Small intestine (tissue), 7 donors: Measurements from ENCODE around the gene CFD. TPM values are rescaled to one million over a fixed set of nuclear protein-coding genes. Genes with fewer than 3 reads are reported as not detected.

Experiments
- DNase-seq, 2 donors: peaks; one replicate each; pipeline versions ENCODE4 v3.0.0 to v3.0.0-alpha.2; 2013
- FAIRE-seq: peaks from 2 replicates; lab custom pipeline; 2012; peaks lifted over from hg19 to GRCh38; lab: Jason Lieb, UNC
- H3K27ac ChIP-seq, 3 donors: one replicate each; pipeline ENCODE4 v1.5.1; 2013; ENCODE audit warnings: low read length in 2 of 3, mild to moderate bottlenecking in 2 of 3, control low read depth in 1 of 3, inconsistent platforms in 1 of 3, low read depth in 1 of 3, moderate library complexity in 1 of 3
- H3K27me3 ChIP-seq, 3 donors: one replicate each; pipeline ENCODE4 v1.6.1; 2013; ENCODE audit warnings: low read length in 3 of 3, inconsistent platforms in 1 of 3; ENCODE audit not compliant: control insufficient read depth in 3 of 3, insufficient read depth in 3 of 3
- H3K36me3 ChIP-seq, 3 donors: one replicate each; pipeline ENCODE4 v1.6.1; 2013; ENCODE audit warnings: low read length in 3 of 3, inconsistent platforms in 1 of 3, low read depth in 1 of 3, mild to moderate bottlenecking in 1 of 3, moderate library complexity in 1 of 3; ENCODE audit not compliant: control insufficient read depth in 3 of 3, insufficient read depth in 2 of 3
- H3K4me1 ChIP-seq, 3 donors: one replicate each; pipeline ENCODE4 v1.6.1; 2013; ENCODE audit warnings: low read length in 2 of 3, inconsistent platforms in 1 of 3, low read depth in 1 of 3, mild to moderate bottlenecking in 1 of 3, moderate library complexity in 1 of 3; ENCODE audit not compliant: control insufficient read depth in 3 of 3, insufficient read depth in 2 of 3
- H3K4me3 ChIP-seq, 3 donors: one replicate each; pipeline ENCODE4 v1.5.1; 2013; ENCODE audit warnings: low read length in 3 of 3, control low read depth in 1 of 3, inconsistent platforms in 1 of 3, low read depth in 1 of 3, mild to moderate bottlenecking in 1 of 3, moderate library complexity in 1 of 3
- H3K9me3 ChIP-seq, 2 donors: one replicate each; pipeline ENCODE4 v1.6.1; 2013; ENCODE audit warnings: low read depth in 1 of 2, low read length in 1 of 2; ENCODE audit not compliant: control insufficient read depth in 2 of 2, insufficient read depth in 1 of 2
- WGBS, 3 donors: extraction: QIAGEN DNeasy Blood & Tissue Kit; methylation state at CpG; one replicate each; pipeline ENCODE4 v1.1.7; 2013; 5-methylcytosine and 5-hydroxymethylcytosine counted together
- polyA plus RNA-seq, 4 donors: library from polyadenylated mRNA; stranded (reverse) in 3 of 4; unstranded in 1 of 4; fragments of 200-250 nt in 3 of 4; fragments of 120-200 nt in 1 of 4; gene quantifications; one replicate each; pipeline versions ENCODE4 v1.2.1 to v1.2.3, GENCODE V29; 2013
- donor health status: healthy with polysubstance abuse.
- donor health status: control.
- donor health status: control.
- donor health status: Bipolar disorder and iron deficiency.
- donor health status: healthy.

The CFD gene
- polyA plus RNA-seq, 4 donors = 3.8 to 601 (median 20.8) TPM

GRCh38 chr19:882871-883497 lies 23.5 kb downstream of the CFD start:
- FAIRE-seq = no peak
- DNase-seq = no peak
- Histone ChIP-seq H3K4me1 (no peaks in the 10 kb centered on the region), H3K36me3 (peaks cover 5 to 92% (median 11%) of the 10 kb centered on the region in 3 donors), H3K4me3 (no peak overlapping the region), H3K27ac (no peak overlapping the region), H3K27me3 (no peaks in the 10 kb centered on the region), H3K9me3 (no peaks in the 10 kb centered on the region)
- WGBS, 3 donors = 92 to 97% (median 93%) methylated on average over 16 to 30 of the region's 30 CpGs

- no peaks in the 10 kb centered on the region for H3K27me3 ChIP-seq
- H3K27ac ChIP-seq = no peak overlapping the region
- H3K36me3 ChIP-seq = peaks cover 5 to 95% (median 11%) of the 10 kb centered on the region in 3 donors
- 88 to 90% (median 88%) methylated on average over 19 to 22 of the region's 22 CpGs for WGBS, 3 donors
- DNase-seq (no peak), FAIRE-seq (no peak)
- H3K4me1 ChIP-seq = no peaks in the 10 kb centered on the region
- no peaks in the 10 kb centered on the region for H3K9me3 ChIP-seq
- H3K4me3 ChIP-seq = no peak overlapping the region
Observed at GRCh38 chr19:883661-884211, 24.3 kb downstream of the CFD start.

GRCh38 chr19:884420-885211 lies 25.2 kb downstream of the CFD start:
- no peaks in the 10 kb centered on the region for H3K4me1 ChIP-seq
- peaks cover 5 to 98% (median 15%) of the 10 kb centered on the region in 3 donors for H3K36me3 ChIP-seq
- H3K4me3 ChIP-seq = no peak overlapping the region
- FAIRE-seq (no peak), DNase-seq (no peak)
- H3K27me3 ChIP-seq = no peaks in the 10 kb centered on the region
- WGBS, 3 donors = 95 to 96% (median 95%) methylated on average over 42 to 51 of the region's 51 CpGs
- H3K9me3 ChIP-seq = no peaks in the 10 kb centered on the region
- H3K27ac ChIP-seq = no peak overlapping the region

GRCh38 chr19:885536-886224 lies 26.2 kb downstream of the CFD start:
- Histone ChIP-seq H3K9me3 (no peaks in the 10 kb centered on the region), H3K4me3 (no peak overlapping the region), H3K4me1 (no peaks in the 10 kb centered on the region), H3K27me3 (no peaks in the 10 kb centered on the region), H3K36me3 (peaks cover 5 to 98% (median 17%) of the 10 kb centered on the region in 3 donors), H3K27ac (no peak overlapping the region)
- DNase-seq = no peak
- 97 to 98% (median 97%) methylated on average over 56 to 64 of the region's 64 CpGs for WGBS, 3 donors
- no peak for FAIRE-seq

GRCh38 chr19:887072-887471 lies 27.6 kb downstream of the CFD start:
- 85 to 91% (median 89%) methylated on average over 16 of the region's 16 CpGs for WGBS, 3 donors
- peaks cover 3 to 91% (median 9%) of the 10 kb centered on the region in 3 donors for H3K36me3 ChIP-seq

GRCh38 chr19:887599-887998 lies 28.1 kb downstream of the CFD start:
- DNase-seq = no peak
- Histone ChIP-seq H3K27ac (no peak overlapping the region), H3K27me3 (no peaks in the 10 kb centered on the region), H3K9me3 (no peaks in the 10 kb centered on the region), H3K36me3 (peaks cover 3 to 86% (median 9%) of the 10 kb centered on the region in 3 donors), H3K4me1 (peaks cover 0 to 12% (median 5%) of the 10 kb centered on the region in 3 donors), H3K4me3 (no peak overlapping the region)
- WGBS, 3 donors = 95 to 97% (median 95%) methylated on average over 10 of the region's 10 CpGs
- FAIRE-seq = no peak

More at GRCh38 chr19:887072-887471, 27.6 kb downstream of the CFD start:
- Histone ChIP-seq H3K27ac (no peak overlapping the region), H3K4me3 (no peak overlapping the region), H3K9me3 (no peaks in the 10 kb centered on the region), H3K27me3 (no peaks in the 10 kb centered on the region), H3K4me1 (peaks cover 0 to 9% (median 4%) of the 10 kb centered on the region in 3 donors)
- DNase-seq (no peak), FAIRE-seq (no peak)

GRCh38 chr19:888581-889385 lies 29.3 kb downstream of the CFD start:
- Histone ChIP-seq H3K4me3 (no peak overlapping the region), H3K27me3 (no peaks in the 10 kb centered on the region), H3K36me3 (peaks cover 3 to 74% (median 9%) of the 10 kb centered on the region in 3 donors), H3K4me1 (peaks cover 0 to 14% (median 5%) of the 10 kb centered on the region in 3 donors), H3K9me3 (no peaks in the 10 kb centered on the region), H3K27ac (no peak overlapping the region)
- no peak for FAIRE-seq
- WGBS, 3 donors = 90 to 91% (median 90%) methylated on average over 27 to 30 of the region's 30 CpGs
- DNase-seq = no peak
